ENCODE measurements around the gene ERAP2. TPM values are rescaled to one million over a fixed set of nuclear protein-coding genes. Genes with fewer than 3 reads are reported as not detected.

The ERAP2 gene
- total RNA-seq, 2 donors from 2014 or later = 34.4 to 87.8 TPM

DNA sequence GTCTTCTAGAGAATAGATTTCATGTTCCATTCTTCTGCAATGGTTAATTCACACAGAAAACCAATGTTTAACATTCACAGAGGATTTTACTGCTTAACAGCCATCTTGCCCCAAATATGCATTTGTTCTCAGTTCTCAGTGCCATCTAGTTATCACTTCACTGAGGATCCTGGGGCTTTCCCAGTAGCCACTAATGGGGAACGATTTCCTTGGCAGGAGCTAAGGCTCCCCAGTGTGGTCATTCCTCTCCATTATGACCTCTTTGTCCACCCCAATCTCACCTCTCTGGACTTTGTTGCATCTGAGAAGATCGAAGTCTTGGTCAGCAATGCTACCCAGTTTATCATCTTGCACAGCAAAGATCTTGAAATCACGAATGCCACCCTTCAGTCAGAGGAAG lies 3.4 kb downstream of the ERAP2 start:
- DNase-seq (ENCODE audit: low spot score in 2 of 2) = no peak
- Mint-ChIP-seq H3K27ac (peak overlapping the region; percentile 1 to 56), H3K9me3 (peaks cover 0 to 3% of the 10 kb centered on the region in 2 donors), H3K36me3 (peaks cover 45 to 50% of the 10 kb centered on the region in 2 donors)
- ATAC-seq = no peak

DNA sequence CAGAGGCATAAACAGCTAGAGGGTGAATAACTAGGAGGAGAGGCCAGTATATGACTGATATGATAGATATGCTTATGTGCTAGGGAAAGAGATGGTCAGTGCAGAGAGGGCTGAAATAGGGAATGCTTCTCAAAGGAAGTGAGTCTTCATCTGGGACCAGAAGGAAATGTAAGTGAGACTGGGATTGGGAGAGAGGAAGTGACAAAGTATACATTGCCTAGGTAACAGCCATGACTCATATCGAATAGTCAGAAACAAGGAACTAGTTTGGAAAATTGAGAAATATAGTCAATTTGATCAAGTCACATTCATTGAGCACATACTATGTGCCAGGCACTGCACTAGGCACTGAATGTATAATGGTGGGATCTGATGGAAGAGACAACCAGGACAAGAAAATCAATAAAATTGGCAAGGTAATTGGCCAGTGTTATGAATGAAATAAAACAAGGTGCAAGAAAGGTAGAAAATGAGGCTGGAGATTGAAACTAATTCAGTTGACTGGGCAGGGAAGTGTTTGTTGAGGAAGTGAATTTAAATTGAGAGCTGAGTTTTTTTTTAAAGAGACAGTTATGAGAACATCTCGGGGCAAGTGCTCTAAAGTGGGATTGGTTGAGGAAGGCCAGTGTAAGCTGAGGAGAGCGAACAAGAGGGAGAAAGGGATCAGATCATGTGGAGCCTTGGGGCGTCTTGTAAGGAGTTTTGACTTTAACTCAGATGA lies 4.3 kb downstream of the ERAP2 start:
- no peak for DNase-seq (ENCODE audit: low spot score in 2 of 2)
- Mint-ChIP-seq H3K27ac (peak overlapping the region; percentile 56 to 86), H3K9me3 (no peaks in the 10 kb centered on the region), H3K36me3 (peaks cover 53 to 59% of the 10 kb centered on the region in 2 donors)
- ATAC-seq = peak; percentile 8 to 44

DNA sequence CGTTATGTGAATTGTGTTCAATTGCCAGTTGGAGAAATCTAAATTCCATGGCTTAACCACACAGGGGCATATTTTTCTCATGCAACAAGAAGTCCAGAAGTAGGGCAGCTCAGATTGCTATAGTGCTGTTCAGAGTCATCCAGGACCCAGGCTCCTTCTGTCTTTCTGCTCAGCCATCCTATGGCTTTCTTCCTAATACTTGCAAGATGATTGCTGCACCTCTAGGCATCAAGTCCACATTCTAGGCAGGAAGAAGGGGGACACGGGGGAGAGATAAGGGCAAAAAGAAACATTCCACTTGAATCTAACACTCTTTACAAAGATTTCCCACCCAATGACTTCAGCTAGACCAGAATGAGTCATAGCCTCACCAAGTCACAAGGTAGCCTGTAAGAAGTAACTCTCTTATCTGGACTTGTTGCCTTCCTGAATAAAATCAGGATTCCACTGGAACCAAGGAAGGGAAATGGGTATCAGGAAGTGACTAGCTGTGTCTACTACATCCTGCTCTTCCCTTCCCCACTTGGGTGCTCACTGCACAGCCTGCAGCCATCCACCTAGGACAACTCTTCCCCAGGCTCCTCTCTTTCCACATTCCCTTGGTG lies 5.3 kb downstream of the ERAP2 start:
- DNase-seq (ENCODE audit: low spot score in 2 of 2) (no peak), ATAC-seq (peak; percentile 48 to 62)
- Mint-ChIP-seq H3K36me3 (peaks cover 50 to 70% of the 10 kb centered on the region in 2 donors), H3K9me3 (no peaks in the 10 kb centered on the region), H3K27ac (peak overlapping the region; percentile 56 to 86)

DNA sequence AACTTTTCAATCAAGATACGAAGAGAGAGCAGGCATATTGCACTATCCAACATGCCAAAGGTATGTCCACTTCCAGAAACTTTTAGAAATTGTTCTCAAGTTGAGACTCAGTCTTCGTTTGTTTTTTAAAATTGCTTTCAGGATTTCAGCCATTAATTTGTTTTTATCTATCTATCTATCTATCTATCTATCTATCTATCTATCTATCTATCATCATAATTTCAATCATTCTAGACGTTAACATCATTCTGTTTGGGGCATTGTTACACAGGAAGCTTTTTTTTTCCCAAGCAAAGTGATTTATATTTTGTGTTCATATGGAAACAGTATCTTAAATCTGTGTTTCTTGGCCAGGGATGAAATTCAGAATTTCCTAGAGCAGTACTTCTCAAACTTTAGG lies 7.6 kb downstream of the ERAP2 start:
- DNase-seq (ENCODE audit: low spot score in 2 of 2) (no peak), ATAC-seq (no peak)
- peaks cover 50 to 76% of the 10 kb centered on the region in 2 donors for H3K36me3 Mint-ChIP-seq
- H3K27ac Mint-ChIP-seq = peak overlapping the region in 1 of 2 donors; percentile 40
- no peaks in the 10 kb centered on the region for H3K9me3 Mint-ChIP-seq

DNA sequence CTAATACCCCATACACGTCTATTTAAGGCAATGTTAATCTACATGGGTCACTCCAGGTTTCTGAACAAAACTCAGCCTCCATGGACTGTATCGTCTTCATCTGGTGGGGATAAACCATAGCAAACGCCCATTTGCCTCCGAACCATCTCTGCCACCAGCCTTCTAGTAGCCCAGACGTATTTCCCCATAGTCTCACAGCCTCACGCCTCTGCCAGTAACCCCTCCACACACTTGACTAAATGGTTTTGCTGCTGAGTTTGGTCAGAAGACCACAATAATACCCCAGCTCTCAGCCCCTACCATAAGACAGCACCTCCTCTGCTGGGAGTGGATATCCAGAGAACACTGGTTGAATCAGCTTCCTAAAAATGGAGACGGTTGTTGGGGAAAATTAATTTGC lies 8.7 kb downstream of the ERAP2 start:
- no peaks in the 10 kb centered on the region for H3K9me3 Mint-ChIP-seq

DNA sequence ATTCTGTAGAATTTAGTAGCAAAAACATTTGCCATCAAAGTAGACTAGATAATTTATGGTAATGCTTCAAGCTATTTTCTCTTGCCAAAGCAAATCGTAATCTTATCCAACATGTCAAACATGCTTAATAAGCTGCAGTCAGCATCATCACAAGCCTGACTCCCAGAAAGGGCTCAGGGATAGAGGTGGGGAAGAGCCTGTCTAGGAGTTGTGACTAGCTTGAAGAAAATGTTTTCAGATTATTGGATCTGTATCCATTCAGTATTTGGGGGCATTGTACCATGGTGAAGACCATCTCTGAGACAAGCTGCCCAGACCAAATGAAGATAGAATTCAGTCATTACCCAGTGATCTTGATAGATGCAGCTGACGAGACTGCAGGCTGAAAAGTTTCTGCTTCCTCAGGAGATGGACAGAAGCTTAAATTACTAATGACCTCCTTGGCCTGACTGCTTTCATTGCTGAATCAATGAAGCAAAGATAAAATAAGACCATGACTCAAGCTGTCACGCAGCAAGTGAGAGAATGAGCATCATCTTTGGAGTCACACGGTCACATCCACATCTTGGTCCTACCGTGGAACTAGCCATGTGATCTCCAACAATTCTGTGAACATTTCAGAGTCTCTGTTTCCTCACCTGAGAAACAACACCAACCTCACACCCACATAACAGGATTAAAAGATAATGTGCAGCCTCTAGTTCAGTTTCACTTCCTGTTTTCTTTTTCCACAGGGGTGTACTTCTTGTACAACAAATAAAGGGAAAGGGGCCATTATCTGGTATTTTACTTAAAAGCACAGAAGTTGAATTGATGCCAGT lies 9.4 kb downstream of the ERAP2 start:
- H3K36me3 Mint-ChIP-seq = peaks cover 48 to 63% of the 10 kb centered on the region in 2 donors
- no peaks in the 10 kb centered on the region for H3K9me3 Mint-ChIP-seq
- no peak for DNase-seq (ENCODE audit: low spot score in 2 of 2)
- H3K27ac Mint-ChIP-seq = peak overlapping the region; percentile 83 to 85
- peak; percentile 83 to 88 for ATAC-seq

More for the DNA sequence above, 8.7 kb downstream of the ERAP2 start:
- H3K27ac Mint-ChIP-seq = peak overlapping the region; percentile 83 to 85
- DNase-seq (ENCODE audit: low spot score in 2 of 2) = no peak
- ATAC-seq = no peak
- peaks cover 55 to 71% of the 10 kb centered on the region in 2 donors for H3K36me3 Mint-ChIP-seq

DNA sequence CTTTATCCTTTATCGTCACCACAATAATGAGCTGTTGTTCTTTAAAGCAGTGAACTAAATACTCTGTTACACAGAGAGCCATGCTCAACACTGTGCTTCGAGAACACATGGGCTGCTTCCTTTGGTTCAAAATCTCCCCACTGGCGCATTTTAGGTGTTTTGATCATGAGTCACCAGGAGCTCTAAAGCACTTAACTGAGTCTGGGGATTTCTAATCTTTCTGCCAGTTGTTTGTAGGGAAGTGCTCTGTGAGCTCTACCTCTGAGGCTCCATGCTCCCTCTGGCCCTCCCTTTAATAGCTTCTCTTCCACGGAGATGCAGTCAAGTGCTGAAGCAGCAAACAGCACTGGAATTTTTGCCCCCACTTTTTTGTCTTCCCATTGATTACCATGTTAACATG lies 17.0 kb downstream of the ERAP2 start:
- ATAC-seq (peak; percentile 54 to 76), DNase-seq (ENCODE audit: low spot score in 2 of 2) (no peak)
- H3K36me3 Mint-ChIP-seq = peaks cover 25 to 42% of the 10 kb centered on the region in 2 donors
- peak overlapping the region; percentile 73 to 97 for H3K27ac Mint-ChIP-seq
- H3K9me3 Mint-ChIP-seq = no peaks in the 10 kb centered on the region

DNA sequence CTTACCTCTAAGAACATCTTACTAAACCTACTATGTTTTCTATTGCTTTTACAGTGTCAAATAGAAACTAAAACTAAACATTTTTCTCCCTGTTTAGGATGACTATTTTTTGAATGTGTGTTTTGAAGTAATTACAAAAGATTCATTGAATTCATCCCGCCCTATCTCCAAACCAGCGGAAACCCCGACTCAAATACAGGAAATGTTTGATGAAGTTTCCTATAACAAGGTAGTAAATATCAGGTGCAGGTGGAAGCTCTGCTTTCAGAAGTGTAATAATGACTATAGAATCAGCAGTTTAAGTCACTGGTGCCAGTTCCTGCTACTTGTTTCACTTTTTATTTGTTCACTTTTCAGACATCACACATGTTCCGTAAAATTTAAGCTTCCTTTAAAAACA lies 20.0 kb downstream of the ERAP2 start:
- H3K9me3 Mint-ChIP-seq = no peaks in the 10 kb centered on the region
- peak overlapping the region; percentile 95 to 97 for H3K27ac Mint-ChIP-seq
- DNase-seq (ENCODE audit: low spot score in 2 of 2) = no peak

DNA sequence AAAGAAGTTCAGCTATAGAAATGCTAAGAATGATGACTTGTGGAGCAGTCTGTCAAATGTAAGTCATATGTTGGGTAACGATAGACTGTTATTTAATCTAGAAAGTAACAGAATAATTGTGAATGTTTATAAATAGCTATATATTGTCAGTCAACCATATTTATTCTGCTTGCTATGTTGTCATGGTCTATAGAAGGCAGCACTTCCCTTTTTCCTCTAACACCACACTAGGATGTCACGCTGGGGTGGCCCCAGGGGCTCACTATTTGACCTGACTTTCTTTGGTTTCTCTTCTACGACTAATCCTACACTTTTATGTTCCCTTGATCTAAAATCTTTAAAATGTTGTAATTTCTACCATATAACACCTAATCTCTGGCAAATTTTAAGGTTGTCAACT lies 20.5 kb downstream of the ERAP2 start:
- Mint-ChIP-seq H3K27ac (peak overlapping the region; percentile 95 to 97), H3K9me3 (no peaks in the 10 kb centered on the region), H3K36me3 (peaks cover 31 to 66% of the 10 kb centered on the region in 2 donors)
- ATAC-seq = peak; percentile 46 to 83
- no peak for DNase-seq (ENCODE audit: low spot score in 2 of 2)

More for the DNA sequence above, 20.0 kb downstream of the ERAP2 start:
- H3K36me3 Mint-ChIP-seq = peaks cover 26 to 61% of the 10 kb centered on the region in 2 donors
- peak; percentile 59 to 88 for ATAC-seq

DNA sequence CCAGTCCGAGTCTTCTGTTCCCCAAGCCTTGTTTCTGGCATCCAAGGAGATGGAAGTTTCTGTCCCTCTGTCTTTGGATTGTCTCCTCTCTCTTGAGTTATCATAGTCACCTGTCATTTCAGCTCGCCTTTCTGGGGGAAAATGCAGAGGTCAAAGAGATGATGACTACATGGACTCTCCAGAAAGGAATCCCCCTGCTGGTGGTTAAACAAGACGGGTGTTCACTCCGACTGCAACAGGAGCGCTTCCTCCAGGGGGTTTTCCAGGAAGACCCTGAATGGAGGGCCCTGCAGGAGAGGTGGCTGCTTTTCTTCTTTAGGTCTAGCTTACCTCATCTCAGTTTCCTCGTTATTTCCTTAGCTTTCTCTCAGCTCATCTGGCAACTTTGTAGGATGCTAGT lies 25.1 kb downstream of the ERAP2 start:
- Mint-ChIP-seq H3K9me3 (no peaks in the 10 kb centered on the region), H3K36me3 (peaks cover 30 to 59% of the 10 kb centered on the region in 2 donors), H3K27ac (peak overlapping the region in 1 of 2 donors; percentile 12)
- no peak for DNase-seq (ENCODE audit: low spot score in 2 of 2)
- ATAC-seq = no peak

DNA sequence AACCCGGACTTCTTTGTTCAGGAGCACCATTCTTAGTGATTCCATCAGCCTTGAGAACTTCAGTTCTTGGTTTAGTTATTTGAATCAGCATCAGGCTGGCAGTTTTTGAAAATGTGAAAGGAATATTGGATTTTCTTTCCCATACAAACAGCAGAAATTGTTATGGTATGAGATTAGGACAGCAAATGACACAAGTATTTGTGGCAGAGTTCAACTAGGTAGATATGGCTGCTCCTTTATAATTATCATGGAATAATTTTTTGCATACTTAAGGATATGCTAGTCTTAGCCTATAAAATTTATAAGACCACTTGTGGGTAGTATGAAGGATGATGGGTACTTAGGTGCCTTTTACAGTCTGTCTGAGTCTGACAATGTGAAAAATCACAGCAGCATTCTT lies 25.5 kb downstream of the ERAP2 start:
- DNase-seq (ENCODE audit: low spot score in 2 of 2) (no peak), ATAC-seq (no peak)
- peaks cover 26 to 54% of the 10 kb centered on the region in 2 donors for H3K36me3 Mint-ChIP-seq

DNA sequence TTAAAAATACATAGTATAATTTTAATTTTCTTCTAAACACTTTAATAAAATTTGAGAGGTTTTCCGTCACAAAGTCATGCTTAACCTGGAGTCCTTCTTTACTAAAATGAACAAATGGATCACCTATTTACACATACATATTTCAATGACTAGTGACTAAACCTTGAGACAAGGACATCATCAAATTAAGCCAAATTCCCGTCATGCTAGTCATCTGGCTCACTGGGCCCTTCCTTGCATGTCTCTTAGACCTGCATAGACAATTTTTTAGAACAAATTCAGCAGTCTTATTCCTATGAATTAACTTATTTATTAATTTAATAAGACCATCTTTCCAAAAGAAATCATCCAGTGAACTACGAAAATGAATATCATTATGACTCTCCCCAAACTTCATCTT lies 26.6 kb downstream of the ERAP2 start:
- H3K36me3 Mint-ChIP-seq = peaks cover 21 to 51% of the 10 kb centered on the region in 2 donors
- H3K27ac Mint-ChIP-seq = no peak overlapping the region
- DNase-seq (ENCODE audit: low spot score in 2 of 2) (no peak), ATAC-seq (no peak)
- no peaks in the 10 kb centered on the region for H3K9me3 Mint-ChIP-seq

More for the DNA sequence above, 25.5 kb downstream of the ERAP2 start:
- Mint-ChIP-seq H3K27ac (no peak overlapping the region), H3K9me3 (no peaks in the 10 kb centered on the region)

DNA sequence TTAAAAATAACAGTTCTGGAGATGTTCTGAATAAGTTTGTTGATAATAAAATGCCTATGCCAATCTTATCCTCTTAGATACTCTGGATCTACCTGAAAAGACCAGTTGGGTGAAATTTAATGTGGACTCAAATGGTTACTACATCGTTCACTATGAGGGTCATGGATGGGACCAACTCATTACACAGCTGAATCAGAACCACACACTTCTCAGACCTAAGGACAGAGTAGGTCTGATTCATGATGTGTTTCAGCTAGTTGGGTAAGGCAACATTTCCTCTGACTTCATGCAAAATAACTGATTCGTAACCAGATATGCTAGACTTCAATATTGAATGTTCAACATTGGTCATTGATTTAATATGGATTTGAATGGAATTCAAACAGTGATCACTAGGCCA lies 27.0 kb downstream of the ERAP2 start:
- Mint-ChIP-seq H3K27ac (no peak overlapping the region), H3K36me3 (peaks cover 21 to 54% of the 10 kb centered on the region in 2 donors), H3K9me3 (no peaks in the 10 kb centered on the region)
- DNase-seq (ENCODE audit: low spot score in 2 of 2) = no peak
- peak; percentile 66 to 90 for ATAC-seq

DNA sequence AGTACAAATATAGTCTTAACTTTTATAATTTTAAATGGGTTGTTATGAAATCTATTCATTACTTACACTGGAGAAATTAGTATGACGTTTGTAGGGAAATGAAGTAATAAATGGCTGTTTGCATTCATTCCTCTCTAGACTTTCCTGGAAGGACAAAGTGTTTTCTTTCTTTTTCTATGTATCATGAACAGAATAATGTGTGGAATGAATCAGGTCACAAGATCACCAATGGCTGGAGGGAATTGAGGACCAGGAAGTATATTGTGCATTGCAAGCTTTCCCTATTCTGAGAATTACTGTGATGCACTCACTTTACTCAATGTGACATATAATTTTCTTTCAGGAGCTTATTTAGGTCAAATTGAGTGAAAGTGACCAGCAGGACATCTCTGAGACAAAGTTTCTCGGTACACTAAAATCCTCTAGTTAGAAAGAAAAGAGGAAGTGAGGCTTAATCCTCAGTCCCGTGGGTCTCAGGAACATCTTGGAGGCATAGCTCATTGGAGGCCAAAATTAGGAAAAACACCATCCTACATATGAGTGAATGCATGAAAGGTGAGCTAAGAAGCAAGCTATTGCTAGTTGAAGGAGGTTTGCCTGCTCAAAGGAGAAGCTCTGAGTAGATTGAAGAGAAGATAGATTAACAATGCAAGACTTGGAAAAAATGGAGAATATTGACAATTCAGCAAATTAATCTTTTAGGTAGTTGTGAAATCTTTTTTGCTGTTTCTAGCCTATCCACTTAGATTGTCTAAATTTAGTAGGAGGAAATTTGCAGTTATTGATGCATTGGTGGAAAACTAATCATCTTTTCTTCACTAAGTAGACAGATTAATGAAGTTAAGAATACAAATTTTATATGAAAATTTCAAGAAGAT lies 28.0 kb downstream of the ERAP2 start:
- DNase-seq (ENCODE audit: low spot score in 2 of 2) (no peak), ATAC-seq (no peak)
- Mint-ChIP-seq H3K36me3 (peaks cover 22 to 51% of the 10 kb centered on the region in 2 donors), H3K27ac (no peak overlapping the region), H3K9me3 (no peaks in the 10 kb centered on the region)

DNA sequence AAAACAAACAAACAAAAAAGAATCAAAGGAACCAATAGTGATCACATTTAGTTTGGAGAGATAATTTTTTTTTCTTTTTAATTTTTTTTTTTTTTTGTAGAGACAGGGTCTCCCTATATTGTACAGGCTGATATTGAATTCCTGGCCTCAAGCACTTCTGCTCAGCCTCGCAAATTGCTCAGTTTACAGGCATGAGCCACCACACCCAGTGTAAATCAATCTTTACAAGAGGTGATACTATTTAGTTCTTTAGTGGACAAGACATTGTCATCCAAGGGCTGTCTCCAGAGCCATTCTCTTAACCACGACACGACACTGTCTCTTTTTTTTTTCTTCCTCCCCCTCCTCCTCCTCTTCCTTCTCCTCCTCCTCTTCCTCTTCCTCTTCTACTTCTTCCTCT lies 29.6 kb downstream of the ERAP2 start:
- DNase-seq (ENCODE audit: low spot score in 2 of 2) (no peak), ATAC-seq (no peak)
- Mint-ChIP-seq H3K36me3 (peaks cover 27 to 49% of the 10 kb centered on the region in 2 donors), H3K27ac (peak overlapping the region in 1 of 2 donors; percentile 85), H3K9me3 (no peaks in the 10 kb centered on the region)

DNA sequence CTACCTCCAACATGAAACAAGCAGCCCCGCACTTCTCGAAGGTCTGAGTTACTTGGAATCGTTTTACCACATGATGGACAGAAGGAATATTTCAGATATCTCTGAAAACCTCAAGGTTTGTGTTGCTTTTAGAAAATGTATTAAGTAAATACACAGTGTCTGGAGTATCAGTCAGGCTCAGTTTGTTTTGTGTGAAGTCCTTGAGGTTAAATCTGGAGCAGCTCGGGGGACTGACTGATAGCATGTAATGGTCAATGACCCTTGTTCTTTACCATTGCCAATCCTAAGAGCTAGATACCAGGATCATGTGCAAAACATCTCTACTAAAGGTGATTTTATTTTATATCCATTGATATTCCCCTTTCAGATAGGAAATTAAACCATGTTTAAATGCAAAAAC lies 32.7 kb downstream of the ERAP2 start:
- ATAC-seq (no peak), DNase-seq (ENCODE audit: low spot score in 2 of 2) (no peak)
- Mint-ChIP-seq H3K27ac (peak overlapping the region in 1 of 2 donors; percentile 2), H3K9me3 (no peaks in the 10 kb centered on the region), H3K36me3 (peaks cover 11 to 27% of the 10 kb centered on the region in 2 donors)

Data from activated naive CD4-positive, alpha-beta T cell treated with anti-CD3 and anti-CD28 coated beads, Interleukin-2, amount 50 U/mL, for 72 hours (primary cell).